HEK293T (cell line): ENCODE results near the gene PCDHGC4.

Source experiments
- CTCF ChIA-PET: fragments of 350-600 bp; formaldehyde crosslinking; extraction: SDS; loops from one replicate; lab custom pipeline; 2021; ENCODE audit warnings: antibody characterized with exemption, inconsistent platforms; lab: Yijun Ruan, JAX
- POLR2A ChIA-PET: fragments of 350-600 bp; formaldehyde crosslinking; extraction: SDS; loops from one replicate; lab custom pipeline; 2020; ENCODE audit warnings: antibody characterized with exemption, inconsistent platforms; lab: Yijun Ruan, JAX
- DNase-seq: peaks from one replicate; pipeline ENCODE4 v3.0.0; 2012; ENCODE audit warnings: mixed read lengths; ENCODE audit errors: extremely low spot score
- ARNT ChIP-seq: fragments of 450-650 bp; IDR thresholded peaks from 2 replicates; pipeline ENCODE4 v1.6.1; 2017; ENCODE audit warnings: mild to moderate bottlenecking
- BHLHE40 ChIP-seq: fragments of 450-650 bp; IDR thresholded peaks from 2 replicates; pipeline ENCODE4 v1.6.1; 2016; ENCODE audit warnings: mild to moderate bottlenecking, moderate library complexity, borderline replicate concordance
- CTBP1 ChIP-seq: fragments of 450-650 bp; IDR thresholded peaks from 2 replicates; pipeline ENCODE4 v1.6.1; 2016; ENCODE audit warnings: borderline replicate concordance
- ELF4 ChIP-seq: fragments of 450-650 bp; IDR thresholded peaks from 2 replicates; pipeline ENCODE4 v1.6.1; 2017; ENCODE audit warnings: antibody characterized with exemption
- FOXA1 ChIP-seq: fragments of 450-650 bp; IDR thresholded peaks from 2 replicates; pipeline ENCODE4 v1.6.1; 2016; ENCODE audit warnings: mild to moderate bottlenecking
- FOXK2 ChIP-seq: fragments of 450-650 bp; IDR thresholded peaks from 2 replicates; pipeline ENCODE4 v1.6.1; 2016; ENCODE audit warnings: mild to moderate bottlenecking
- FOXM1 ChIP-seq: fragments of 450-650 bp; IDR thresholded peaks from 2 replicates; pipeline ENCODE4 v1.6.1; 2017; ENCODE audit warnings: mild to moderate bottlenecking, borderline replicate concordance
- HDGF ChIP-seq: fragments of 450-650 bp; IDR thresholded peaks from 2 replicates; pipeline ENCODE4 v1.6.1; 2017; ENCODE audit warnings: antibody characterized with exemption, borderline replicate concordance
- L3MBTL2 ChIP-seq: fragments of 450-650 bp; conservative IDR thresholded peaks from 2 replicates; pipeline ENCODE4 v1.6.1; 2016; ENCODE audit warnings: mild to moderate bottlenecking
- LEF1 ChIP-seq: fragments of 450-650 bp; IDR thresholded peaks from 2 replicates; pipeline ENCODE4 v1.6.1; 2017; ENCODE audit warnings: mild to moderate bottlenecking, borderline replicate concordance
- NFRKB ChIP-seq: fragments of 450-650 bp; IDR thresholded peaks from 2 replicates; pipeline ENCODE4 v1.6.1; 2016; ENCODE audit warnings: mild to moderate bottlenecking, moderate library complexity
- PKNOX1 ChIP-seq: fragments of 450-650 bp; IDR thresholded peaks from 2 replicates; pipeline ENCODE4 v1.6.1; 2016
- SP1 ChIP-seq: fragments of 450-650 bp; IDR thresholded peaks from 2 replicates; pipeline ENCODE4 v1.6.1; 2017
- SUZ12 ChIP-seq: fragments of 450-650 bp; IDR thresholded peaks from 2 replicates; pipeline ENCODE4 v1.6.1; 2016; ENCODE audit warnings: mild to moderate bottlenecking
- TARDBP ChIP-seq: fragments of 450-650 bp; IDR thresholded peaks from 2 replicates; pipeline ENCODE4 v1.6.1; 2016
- ZNF384 ChIP-seq: fragments of 450-650 bp; IDR thresholded peaks from 2 replicates; pipeline ENCODE4 v1.6.1; 2016

Gene PCDHGC4

DNA sequence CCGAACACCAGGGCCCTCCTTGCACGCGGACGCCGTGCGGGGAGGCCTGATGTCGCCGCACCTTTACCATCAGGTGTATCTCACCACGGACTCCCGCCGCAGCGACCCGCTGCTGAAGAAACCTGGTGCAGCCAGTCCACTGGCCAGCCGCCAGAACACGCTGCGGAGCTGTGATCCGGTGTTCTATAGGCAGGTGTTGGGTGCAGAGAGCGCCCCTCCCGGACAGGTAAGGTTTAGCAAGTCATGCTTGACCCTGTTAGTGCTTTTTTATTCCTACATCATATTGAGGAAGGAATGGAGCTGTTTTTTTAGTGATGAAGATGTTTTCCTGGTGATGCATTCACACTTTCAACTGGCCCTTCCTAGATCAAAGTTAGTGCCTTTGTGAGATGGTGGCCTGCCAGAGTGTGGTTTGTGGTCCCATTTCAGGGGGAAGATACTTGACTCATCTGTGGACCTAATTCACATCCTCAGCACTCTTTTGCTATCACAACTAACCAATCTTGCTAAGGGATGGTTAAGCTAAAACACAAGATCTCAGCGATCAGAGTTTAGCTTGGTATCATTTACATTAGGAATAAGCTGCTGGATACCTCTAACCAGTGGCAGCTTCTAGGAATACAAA lies 6.4 kb upstream of the PCDHGC4 start:
- ChIA-PET POLR2A (no interaction called here), CTCF (no interaction called here)

DNA sequence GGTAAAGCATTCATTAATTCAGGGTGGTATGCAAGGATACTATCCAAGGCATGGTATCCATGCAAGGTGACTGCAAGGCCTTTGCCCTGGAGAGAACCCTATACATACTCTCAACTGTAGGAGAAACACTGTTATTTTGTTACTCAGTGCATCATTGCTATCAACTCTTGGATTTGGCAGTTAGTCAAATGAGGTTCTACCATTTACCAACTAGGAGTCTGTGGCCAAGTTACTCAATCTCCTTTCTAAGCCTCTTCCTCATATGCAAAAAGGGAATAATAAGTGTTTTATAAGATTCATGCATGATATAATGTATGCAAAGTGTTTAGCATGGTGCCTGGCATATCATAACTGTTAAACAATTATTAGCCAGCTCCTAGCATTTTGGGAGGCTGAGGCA lies 5.1 kb upstream of the PCDHGC4 start:
- CTCF ChIA-PET, result interaction anchor here (1.2 kb wide), 1 partner anchor 9 kb away, joined by 6 read pairs; no protein-coding TSS in a partner anchor
- POLR2A ChIA-PET, result no interaction called here
- DNase-seq, result no peak
- TF ChIP-seq ELF4 (no peak), SP1 (no peak), BHLHE40 (no peak), L3MBTL2 (no peak), LEF1 (no peak), PKNOX1 (no peak), HDGF (no peak), TARDBP (no peak), SUZ12 (no peak), ZNF384 (no peak), FOXM1 (no peak), FOXK2 (no peak), NFRKB (no peak), FOXA1 (no peak), ARNT (no peak), CTBP1 (no peak)

More for the DNA sequence above, 6.4 kb upstream of the PCDHGC4 start:
- no peak for TF ChIP-seq ZNF384
- TF ChIP-seq BHLHE40, result no peak
- TF ChIP-seq FOXM1, result no peak
- TF ChIP-seq LEF1, result no peak
- no peak for TF ChIP-seq NFRKB
- no peak for TF ChIP-seq FOXA1
- TF ChIP-seq SP1, result no peak
- TF ChIP-seq TARDBP, result no peak
- TF ChIP-seq SUZ12, result no peak
- no peak for TF ChIP-seq CTBP1
- TF ChIP-seq ELF4, result no peak
- no peak for DNase-seq

GRCh38 chr5:141483902-141484301 lies 928 bp upstream of the PCDHGC4 start:
- TF ChIP-seq HDGF, result no peak
- no peak for DNase-seq
- POLR2A ChIA-PET, result interaction anchor here (1.2 kb wide), 1 partner anchor 8 kb away, joined by 3 read pairs; no protein-coding TSS in a partner anchor
- CTCF ChIA-PET, result interaction anchor here (0.6 to 1.1 kb wide), 3 partner anchors 13 to 31 kb away, joined by 3 to 5 read pairs (median 4); no protein-coding TSS in a partner anchor

DNA sequence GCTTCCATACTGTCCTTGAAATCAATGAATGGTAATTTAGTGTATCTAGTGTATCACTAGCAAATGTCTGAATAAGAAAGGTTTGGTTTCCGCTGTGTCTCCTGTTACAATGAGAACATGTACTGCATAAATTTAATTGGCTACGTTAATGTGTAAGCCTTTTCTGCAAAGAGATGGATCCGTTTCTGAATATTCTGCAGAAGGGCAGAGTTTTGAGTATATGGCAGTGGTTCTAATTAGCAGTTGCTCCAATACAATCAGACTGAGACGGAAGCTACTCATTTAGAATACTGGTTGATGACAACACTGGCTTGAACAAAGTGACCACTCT lies 555 bp upstream of the PCDHGC4 start:
- no peak for TF ChIP-seq CTBP1
- TF ChIP-seq ZNF384, result no peak
- no peak for TF ChIP-seq FOXM1
- no peak for TF ChIP-seq FOXK2
- no peak for TF ChIP-seq TARDBP
- no peak for TF ChIP-seq PKNOX1
- no peak for TF ChIP-seq SP1
- TF ChIP-seq HDGF, result no peak
- TF ChIP-seq FOXA1, result no peak
- no peak for TF ChIP-seq L3MBTL2
- POLR2A ChIA-PET, result interaction anchor here (1.2 kb wide), 1 partner anchor 9 kb away, joined by 3 read pairs; no protein-coding TSS in a partner anchor
- DNase-seq, result no peak
- CTCF ChIA-PET, result interaction anchor here (0.6 to 1.1 kb wide), 2 partner anchors 28 to 30 kb away, joined by 3 to 5 read pairs; no protein-coding TSS in a partner anchor

DNA sequence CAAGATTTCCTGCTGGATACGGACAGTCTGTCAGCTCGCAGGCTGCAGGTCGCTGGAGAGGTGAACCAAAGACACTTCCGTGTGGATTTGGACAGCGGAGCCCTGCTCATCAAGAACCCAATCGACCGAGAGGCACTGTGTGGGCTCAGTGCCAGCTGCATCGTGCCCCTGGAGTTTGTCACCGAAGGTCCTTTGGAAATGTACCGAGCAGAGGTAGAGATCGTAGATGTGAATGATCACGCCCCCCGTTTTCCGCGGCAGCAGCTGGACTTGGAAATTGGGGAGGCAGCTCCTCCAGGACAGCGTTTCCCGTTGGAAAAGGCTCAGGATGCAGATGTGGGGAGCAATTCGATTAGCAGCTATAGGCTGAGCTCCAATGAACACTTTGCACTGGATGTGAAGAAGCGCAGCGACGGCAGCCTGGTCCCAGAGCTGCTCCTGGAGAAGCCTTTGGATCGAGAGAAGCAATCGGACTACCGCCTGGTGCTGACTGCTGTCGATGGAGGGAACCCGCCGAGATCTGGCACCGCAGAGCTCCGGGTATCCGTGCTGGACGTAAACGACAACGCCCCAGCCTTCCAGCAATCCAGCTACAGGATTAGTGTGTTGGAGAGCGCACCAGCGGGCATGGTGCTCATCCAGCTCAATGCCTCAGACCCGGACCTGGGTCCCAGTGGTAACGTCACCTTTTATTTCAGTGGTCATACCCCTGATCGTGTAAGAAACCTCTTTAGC lies 658 bp downstream of the PCDHGC4 start:
- POLR2A ChIA-PET, result no interaction called here
- no peak for DNase-seq
- CTCF ChIA-PET, result no interaction called here
- TF ChIP-seq LEF1, result no peak
- TF ChIP-seq ELF4, result no peak
- no peak for TF ChIP-seq PKNOX1
- no peak for TF ChIP-seq ARNT

DNA sequence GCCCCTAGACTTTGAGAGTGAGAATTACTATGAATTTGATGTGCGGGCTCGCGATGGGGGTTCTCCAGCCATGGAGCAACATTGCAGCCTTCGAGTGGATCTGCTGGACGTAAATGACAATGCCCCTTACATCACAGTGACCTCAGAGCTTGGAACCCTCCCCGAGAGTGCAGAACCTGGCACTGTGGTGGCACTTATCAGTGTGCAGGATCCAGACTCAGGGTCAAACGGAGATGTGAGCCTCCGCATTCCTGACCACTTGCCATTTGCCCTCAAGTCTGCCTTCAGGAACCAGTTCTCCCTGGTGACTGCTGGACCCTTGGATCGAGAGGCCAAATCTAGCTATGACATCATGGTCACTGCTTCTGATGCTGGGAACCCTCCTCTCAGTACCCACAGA lies 1.3 kb downstream of the PCDHGC4 start:
- no peak for DNase-seq
- ChIA-PET CTCF (no interaction called here), POLR2A (no interaction called here)
- no peak for TF ChIP-seq FOXA1
- no peak for TF ChIP-seq TARDBP
- no peak for TF ChIP-seq SP1
- TF ChIP-seq L3MBTL2, result no peak
- TF ChIP-seq LEF1, result no peak
- no peak for TF ChIP-seq NFRKB
